NCI-H526 (cell line): ENCODE measurements around the gene PARVA.

ENCODE experiments used
- DNase-seq, 2 experiments: peaks; one replicate each; lab custom pipeline; 2025; lab: John Stamatoyannopoulos, UW

The PARVA gene

GRCh38 chr11:12556155-12556554, 178.8 kb downstream of the PARVA start:
- DNase-seq, result no peak

GRCh38 chr11:12556788-12557384, 179.5 kb downstream of the PARVA start:
- no peak for DNase-seq

DNA sequence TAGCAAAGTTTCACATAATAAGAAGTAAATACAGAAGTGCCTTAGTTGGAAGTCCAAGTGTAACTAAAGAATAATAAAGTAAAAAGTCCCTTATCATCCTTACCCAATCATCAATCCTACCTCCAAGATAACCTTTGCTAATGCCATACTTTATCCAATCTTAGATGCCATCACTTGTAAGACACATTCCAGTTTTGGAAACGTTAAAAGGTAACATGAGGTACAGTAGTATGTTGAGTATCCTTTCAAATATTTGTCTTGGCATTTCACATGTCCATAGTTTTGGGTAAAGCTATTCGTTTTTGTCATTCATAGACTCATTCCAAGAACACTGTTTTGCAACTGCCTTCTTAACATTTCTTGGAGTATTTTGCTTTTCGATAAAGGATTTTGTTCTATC, 181.6 kb downstream of the PARVA start:
- no peak for DNase-seq

GRCh38 chr11:12560362-12560761, 183.0 kb downstream of the PARVA start:
- DNase-seq, result no peak

GRCh38 chr11:12560861-12561260, 183.5 kb downstream of the PARVA start:
- DNase-seq, result no peak

- no peak for DNase-seq
Measured at GRCh38 chr11:12564012-12564411, 186.6 kb downstream of the PARVA start.

GRCh38 chr11:12565406-12565805, 188.0 kb downstream of the PARVA start:
- DNase-seq, result no peak

- DNase-seq, result no peak
Measured at GRCh38 chr11:12567746-12568460, 190.5 kb downstream of the PARVA start.

DNA sequence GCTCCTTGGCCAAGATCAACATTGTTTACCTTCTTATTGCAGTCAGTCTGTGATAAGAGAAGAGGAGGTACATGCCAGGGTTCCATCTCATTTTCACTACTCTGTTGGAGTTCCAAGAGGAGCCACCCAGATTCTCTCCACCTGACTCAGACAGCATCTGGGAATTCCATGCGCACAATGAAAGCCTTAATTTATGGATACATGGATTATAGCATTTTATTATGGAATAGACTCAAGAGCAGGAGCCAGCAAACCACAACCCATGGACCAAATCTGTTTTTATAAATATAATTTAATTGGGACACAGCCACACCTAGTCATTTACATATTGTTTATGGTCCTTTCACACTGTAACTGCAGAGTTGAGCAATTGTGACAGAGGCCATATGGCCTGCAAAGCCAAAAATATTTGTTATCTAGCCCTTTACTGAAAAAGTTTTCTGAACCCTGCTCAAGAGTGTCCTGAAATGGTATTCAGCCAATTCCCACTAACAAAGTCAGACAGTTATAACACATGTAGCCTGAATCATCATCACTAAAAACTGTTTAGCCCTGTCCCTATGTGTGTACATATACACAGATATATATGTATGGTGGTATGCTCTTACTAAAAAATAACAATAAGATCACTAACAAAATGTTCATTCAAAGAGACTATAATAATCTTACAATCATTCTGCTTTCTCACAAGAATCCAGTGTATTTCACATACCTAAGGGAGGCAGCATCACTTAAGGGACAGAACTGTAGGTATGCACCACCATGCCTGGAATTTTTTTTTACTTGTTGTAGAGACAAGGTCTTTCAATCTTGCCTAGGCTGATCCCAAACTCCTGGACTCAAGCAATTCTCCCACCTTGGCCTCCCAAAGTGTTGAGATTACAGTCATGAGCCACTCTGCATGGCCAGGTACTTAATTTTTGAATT, 192.4 kb downstream of the PARVA start:
- no peak for DNase-seq

DNA sequence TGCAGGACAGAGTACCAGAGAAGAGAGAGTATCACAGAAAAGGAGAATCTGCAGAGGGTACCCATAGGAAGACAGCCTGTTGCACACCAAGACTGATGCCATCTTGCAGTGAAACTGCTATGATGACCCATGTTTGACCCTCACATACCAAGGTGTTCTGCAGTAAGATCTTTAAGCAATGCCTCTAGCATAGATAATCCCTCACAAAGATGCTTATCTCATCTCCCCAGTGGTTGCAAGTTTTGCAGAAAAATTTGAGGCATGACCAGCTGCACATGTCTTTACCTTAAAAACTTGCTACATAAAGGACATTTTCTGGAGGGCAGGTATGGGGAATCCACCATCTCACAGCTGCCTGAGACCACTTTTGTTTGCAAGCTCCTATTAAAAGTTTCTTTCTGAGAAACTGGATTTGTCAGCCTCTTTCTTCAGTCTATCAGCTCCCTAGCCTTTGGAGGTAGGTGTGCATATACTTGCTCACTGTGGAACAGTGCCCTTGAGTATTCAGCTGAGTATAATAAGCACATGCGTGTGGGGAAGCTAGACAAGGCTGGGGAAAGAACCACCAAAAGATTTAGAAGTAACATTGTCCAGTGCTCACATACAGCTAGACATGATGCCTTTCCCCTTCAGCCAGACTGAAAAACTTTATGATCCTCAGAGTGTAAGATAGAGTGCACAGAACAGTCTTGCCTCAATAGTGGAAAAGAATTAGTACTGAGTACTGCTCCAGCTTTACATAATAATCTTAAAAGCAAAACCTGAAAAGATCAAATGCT, 196.5 kb downstream of the PARVA start:
- no peak for DNase-seq

DNA sequence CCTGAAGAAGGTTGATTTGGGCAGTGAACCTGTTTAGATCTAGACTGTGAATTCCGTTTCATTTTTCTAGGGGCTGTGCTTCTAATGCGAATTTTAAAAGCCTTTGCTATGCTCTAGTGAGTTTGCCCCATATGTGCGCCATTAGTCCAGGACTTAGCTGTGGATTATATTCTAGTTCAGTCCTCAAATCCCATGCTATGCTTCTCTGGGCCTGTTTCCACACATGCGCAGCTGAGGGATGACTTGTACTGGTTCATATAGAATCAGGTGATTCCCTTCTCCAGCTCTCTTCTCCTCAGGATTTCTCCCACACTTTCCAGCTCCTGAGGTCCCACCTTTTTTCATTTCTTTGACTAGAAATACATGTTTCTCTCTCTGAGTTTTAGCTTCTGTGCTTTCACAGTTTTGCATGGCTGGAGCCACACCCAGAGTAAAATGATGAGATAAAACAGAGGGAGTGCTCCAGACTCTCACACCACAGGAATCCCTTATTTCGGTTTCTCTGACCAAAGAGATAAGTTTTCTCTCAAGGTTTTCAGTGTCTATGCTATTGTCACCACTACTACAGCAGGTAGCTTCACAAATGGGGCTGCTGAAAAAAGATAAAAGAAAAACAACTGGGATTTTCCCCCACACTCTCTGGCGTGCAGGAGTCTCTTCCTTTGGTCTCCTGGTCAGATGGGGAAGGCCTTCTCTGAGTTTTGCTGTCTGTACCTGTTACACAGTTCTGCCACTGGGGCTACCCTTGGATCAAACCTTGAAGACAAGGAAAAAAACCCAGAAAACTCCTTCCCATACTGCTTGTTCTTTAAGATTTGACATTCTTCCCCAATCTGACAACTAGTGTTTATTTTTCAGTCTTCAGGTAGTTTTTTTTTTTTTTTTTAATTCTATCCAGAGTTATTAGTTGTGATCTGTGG, 200.6 kb downstream of the PARVA start:
- DNase-seq, result no peak

DNA sequence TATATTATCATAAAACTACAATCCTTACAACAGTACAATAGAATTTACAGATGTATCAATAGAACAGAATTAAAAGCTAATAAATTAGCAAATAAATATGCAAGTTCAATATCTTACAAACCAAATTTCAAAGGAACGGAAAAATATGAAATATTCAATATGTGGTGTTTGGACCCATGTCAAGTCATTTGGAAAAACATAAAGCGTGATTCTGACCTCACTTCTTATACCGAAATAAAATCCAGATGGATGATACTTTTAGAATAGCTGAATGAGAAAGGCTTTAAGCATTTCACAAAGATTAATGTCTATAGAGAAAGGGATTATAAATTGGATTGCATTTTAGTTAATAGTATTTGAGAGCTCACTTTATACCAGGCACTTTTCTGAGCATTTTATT, 204.0 kb downstream of the PARVA start:
- no peak for DNase-seq

DNA sequence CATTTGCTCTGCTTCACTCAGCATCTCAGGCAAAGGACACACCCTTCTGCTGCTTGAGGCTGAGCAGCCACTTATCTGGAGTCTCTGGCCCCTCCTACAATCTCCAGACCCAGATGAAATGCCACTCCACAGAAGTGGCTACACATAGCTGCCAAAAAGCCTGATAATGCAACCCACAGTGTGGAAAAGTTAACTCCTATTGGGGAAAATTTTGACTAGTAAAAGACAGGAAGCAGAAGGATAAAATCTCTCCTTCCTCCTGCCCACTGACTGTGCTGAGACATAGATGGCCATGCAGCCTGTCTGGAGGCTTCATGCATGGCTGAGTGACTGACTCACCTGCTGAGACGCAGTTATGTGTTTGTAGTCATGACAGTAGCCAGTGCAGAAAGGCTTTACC, 204.6 kb downstream of the PARVA start:
- DNase-seq, result peak in 1 of 2 experiments; percentile 53
